HG02610 (cell line): ENCODE measurements around the gene GCK.

Experiments
- ATAC-seq: cut with Tn5 transposase; IDR thresholded peaks from one replicate; pipeline ENCODE4 v1.9.1; 2021; ENCODE audit warnings: mild to moderate bottlenecking, moderate library complexity; ENCODE audit not compliant: unreplicated experiment

Gene GCK

DNA sequence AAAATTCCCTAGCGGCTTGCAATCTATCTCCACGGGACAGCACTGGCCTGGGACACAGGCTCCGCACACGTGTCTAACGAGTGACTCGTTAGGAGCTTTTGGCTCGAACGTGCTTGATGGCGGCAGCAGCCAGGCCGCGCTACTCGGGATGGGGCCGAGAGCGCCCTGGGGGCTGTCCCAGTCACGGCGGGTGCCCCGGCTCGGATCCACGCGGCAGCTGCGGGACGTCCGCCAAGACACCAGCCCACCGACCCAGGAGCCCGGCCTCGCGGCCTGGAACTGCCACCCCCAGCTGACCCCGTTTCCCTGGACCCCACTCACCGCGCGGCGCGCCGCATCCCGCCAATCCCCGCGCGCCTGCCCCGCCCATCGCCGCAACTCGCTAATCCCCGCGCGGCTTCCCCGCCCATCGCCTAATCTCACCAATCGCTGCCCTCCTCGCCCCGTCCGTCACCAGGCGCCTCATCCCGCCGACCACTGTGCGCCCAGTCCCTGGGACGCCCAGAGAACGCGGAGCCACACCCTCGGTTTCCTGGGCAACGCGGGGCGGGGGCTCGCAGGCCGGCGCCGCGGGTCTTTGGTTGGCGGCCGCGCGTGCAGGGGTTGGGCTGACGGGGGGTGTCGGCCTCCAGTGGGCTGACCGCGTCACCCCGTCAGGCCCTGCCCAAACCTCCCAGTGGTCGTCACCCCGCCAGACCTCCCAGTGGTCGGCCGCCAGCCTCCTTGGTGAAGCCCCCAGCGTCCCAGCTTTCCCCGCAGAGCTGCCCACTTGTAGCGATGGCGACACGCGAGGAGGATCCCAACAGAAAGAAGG, 65.8 kb downstream of the GCK start, which contains the start of gene POLD2:
Gene POLD2 (minus strand): TSS at position 359 of the 814 bp plus-strand sequence. CDS start 1,495 bp downstream, outside the sequence.
- peak; percentile 99 for ATAC-seq

DNA sequence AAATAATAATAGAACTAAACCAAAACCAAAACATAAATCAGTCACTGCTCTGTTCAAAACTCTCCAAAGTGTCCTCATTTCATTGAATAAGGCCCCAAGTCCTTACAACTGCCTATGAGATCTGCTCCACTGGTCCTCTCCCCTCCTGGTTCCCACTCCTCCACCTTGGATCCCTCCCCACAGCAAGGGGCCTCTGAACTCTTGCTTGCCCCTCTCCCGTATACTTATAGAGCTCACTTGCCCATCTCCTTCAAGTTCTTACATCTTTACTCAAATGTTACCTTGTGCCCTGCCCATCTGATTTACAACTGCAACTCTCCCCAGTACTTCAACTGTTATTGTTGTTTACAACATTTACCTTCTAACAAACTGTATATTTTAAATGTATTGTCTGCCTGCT, 66.7 kb downstream of the GCK start:
- ATAC-seq = no peak

DNA sequence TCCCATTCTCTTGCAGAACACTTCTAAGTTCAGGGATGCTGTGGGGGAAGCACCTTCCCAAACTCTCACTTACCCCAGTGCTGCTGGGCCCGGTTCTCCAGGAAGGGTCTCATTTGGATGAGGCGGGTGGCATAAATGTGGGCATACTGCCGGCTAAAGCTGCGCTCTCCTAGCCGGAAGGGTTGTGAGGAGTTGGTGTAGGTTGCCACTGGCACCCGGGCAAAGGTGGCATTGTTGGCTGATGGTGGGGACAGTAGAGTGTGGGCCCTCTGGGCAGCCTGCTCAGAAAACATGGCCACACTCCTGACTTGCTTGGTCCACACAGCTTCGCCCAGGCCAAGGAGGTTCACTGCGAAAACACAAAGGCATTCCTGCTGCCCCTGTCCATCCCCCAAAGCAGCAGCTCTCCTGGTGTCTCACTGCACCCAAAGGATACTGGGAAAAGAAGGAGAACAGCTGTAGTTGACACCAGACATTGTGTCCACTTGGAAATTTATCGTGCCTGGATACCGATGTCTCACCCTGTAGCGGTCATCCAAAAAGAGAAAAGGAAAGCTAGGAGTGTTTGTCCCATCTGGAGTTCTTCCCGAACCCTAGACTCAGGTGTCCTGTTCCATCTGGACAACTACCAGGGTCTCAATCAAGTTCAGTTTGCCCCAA, 67.3 kb downstream of the GCK start:
- ATAC-seq = no peak

DNA sequence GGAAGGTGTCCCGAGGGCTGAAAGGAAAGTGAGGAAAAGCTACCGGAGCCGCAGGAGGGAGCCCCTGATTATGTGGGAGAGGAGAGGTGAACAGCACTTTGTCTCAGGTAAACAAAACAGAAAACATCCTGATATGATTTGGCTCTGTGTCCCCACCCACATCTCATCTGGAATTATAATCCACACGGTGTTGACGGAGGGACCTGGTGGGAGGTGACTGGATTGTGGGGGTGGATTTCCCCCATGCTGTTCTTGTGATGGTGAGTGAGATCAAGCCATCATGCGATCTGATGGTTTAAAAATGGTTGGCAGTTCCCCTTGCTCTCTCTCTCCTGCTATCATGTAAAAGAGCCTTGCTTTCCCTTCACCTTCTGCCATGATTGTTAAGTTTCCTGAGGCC, 68.8 kb downstream of the GCK start:
- no peak for ATAC-seq

DNA sequence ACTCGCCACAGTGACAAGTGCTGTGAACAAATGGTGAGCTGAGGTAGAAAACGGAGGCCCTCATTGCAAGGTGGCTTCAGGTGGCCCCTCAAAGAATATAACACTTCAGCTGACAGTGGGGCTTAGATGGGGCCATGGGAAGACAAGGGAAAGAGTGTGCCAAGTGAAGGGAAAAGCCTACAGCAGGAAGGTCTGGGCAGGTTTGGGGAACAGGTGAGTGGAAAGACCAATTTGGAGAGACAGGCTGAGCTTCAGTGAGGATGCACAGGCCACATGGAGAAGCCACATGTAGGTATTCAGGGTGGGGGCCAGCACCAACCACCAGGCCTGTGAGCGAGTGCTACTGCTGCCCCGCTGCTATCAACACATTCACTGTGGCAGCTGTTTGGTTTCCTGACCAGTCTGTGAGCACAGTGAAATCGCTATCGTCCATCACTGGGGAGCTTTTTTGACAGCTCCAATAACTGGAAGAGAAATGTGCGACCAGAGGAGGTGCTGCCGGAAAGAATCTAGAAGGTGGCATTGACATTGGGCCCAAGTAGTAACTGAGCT, 69.3 kb downstream of the GCK start:
- ATAC-seq = no peak

DNA sequence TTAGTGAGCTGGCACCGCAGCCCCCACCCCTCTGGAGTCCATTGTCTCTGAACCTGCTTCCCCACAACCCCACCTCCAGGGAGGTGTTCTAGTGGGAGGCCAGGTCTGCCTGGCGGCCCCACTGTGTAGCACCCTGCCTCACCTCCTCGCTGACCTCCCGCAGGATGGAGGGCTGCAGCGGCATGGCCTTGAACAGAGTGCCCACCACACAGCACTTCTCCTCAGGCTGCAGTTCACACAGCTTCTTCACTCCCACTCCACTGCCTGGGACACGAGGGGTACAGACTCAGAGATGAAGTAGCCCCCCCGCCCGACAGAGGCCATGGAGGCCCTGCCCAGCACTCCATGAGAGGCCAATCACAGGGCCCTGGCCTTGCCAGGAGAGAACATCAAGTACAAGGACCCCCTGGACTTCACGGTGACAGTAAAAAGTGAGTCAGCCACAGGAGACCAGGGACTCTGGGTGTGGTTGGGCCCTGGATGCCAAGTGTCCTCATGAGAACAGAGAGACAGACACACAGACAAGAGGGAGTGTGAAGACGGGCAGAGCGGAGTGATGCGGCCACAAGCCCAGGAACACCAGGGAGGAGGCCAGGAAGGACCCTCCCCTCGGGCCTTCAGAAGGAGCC, 71.3 kb downstream of the GCK start:
- ATAC-seq = no peak

DNA sequence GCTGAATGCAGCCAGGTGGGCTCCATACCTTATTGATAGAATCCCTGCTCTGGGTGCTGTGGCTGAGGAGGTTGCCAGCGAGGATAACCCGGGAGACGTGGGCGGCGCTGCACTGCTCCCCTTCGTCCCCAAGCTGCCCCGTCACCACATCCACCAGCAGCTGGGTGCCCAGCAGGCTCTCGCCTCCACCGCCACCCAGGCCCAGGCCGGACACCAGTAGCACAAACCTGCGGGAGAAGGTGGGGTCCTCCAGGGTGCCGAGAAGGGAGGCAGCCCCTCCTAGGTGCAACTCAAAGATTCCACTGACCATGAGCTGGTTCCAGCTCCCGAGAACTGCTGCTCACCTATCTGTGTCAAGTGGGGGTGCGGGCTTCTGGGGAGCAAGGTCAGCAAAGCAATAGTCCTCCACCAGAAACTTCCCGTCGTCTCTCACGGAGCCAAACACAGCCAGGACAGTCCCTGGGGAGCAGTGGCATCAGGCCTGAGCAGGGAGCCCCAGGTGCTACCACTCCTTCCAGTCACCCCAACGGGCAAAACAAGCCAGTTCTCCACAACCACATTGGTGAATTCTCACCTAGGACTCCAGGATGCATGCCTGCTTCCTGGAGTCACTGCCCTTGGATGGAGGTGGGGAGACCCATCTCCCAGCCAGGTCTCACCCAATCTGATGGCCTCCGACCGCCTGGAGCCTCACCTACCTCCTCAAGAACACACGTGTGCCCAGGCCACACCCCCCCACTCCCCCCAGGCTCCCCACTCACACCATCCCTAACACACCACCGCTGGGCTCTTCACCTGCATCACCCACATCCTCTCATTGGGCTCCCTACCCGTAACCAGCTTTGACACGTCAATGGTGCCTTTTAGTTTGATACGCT, 72.2 kb downstream of the GCK start:
- no peak for ATAC-seq

DNA sequence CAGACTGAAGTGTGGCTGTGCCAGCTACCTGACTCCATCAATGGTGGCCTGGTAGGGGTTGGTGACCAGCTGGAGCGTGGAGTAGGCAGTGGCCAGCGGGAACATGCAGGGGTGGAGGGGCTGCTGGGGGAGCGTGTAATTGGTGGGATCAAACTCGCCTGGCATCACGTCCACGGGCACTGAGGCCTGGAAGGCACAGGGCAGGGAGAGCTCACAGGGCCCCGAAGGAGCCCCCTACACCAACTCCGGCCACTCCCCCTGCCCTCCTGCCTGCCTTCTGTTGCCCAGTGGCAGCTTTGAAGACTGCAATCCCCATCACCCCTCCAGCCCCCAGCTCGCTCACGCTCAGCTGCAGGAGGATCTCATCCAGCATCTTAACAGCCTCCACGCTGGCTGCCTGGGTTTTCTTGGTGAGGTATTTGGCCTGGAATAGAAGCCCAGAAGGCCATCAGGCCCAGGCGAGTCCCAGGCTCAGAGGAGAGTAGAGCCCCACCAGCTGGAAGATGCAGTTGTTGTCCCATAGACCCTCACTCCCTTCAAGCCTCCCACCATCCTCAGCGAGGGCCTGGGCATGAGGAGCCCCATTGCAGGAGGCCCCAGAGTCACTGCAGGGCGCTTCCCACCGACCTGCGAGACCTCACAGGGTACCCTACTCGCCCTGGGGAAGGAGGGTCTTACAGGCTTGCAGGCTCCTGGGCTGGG, 73.0 kb downstream of the GCK start:
- no peak for ATAC-seq

DNA sequence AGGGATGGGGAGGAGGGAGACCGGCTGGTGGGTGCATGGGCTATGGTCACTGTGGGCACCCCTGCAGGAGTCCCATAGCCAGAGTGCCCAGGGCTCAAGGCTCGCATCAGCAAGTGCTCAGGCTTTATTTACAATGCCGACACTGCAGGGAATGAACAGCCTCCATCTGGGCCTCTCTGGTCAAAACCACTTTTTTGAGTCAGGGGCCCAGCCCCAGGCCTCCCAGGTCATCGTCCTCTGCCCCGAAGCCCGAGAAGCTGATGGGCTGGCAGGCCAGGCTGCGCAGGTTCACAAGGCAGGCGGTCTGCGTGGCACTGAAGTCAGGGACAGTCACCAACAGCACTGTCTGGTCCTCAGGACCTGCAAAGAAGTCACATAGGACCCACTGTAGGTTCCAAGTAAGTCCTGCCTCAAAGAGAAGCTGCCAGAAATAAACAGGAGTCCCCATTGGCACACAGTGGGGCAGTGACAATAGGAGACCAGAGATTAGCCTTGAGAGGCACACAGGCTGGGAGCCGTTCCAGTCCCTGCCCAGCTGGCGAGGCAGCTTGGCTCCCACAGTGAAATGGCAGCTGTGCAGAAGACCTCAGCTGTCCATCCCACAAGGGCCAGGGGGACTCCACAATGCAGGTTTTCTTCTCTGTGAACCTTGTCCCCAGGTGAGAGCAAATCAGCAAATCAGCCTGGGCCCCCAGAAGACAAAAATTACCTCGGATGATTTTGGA, 74.5 kb downstream of the GCK start:
- no peak for ATAC-seq

DNA sequence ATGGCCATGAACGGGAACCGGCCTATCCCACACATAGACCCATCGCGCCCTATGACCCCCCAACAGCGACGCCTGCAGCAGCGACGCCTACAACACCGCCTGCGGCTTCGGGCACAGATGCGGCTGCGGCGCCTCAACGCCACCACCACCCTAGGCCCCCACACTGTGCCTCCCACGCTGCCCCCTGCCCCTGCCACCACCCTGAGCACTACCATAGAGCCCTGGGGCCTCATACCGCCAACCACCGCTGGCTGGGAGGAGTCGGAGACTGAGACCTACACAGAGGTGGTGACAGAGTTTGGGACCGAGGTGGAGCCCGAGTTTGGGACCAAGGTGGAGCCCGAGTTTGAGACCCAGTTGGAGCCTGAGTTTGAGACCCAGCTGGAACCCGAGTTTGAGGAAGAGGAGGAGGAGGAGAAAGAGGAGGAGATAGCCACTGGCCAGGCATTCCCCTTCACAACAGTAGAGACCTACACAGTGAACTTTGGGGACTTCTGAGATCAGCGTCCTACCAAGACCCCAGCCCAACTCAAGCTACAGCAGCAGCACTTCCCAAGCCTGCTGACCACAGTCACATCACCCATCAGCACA, 75.4 kb downstream of the GCK start:
- no peak for ATAC-seq

DNA sequence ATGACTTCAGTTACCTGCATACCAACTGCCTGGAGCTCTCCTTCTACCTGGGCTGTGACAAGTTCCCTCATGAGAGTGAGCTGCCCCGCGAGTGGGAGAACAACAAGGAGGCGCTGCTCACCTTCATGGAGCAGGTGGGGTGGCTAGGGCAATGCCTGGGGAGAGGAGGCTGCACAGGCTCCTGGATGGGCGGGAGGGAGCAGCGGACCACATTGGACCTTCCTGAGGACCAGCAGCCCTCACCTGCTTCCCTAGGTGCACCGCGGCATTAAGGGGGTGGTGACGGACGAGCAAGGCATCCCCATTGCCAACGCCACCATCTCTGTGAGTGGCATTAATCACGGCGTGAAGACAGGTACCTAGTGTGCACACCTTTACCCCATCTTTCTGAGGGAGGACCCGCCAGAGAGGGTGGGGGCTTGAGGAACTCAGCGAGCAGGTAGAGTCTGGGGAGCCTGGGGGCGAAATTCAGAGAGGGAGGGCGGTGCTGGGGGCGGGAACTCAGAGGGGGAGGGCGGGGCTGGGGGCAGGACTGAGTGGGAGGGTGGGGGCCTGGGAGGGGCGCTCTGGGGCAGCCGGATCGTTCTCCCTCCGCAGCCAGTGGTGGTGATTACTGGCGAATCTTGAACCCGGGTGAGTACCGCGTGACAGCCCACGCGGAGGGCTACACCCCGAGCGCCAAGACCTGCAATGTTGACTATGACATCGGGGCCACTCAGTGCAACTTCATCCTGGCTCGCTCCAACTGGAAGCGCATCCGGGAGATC, 76.1 kb downstream of the GCK start:
- no peak for ATAC-seq

DNA sequence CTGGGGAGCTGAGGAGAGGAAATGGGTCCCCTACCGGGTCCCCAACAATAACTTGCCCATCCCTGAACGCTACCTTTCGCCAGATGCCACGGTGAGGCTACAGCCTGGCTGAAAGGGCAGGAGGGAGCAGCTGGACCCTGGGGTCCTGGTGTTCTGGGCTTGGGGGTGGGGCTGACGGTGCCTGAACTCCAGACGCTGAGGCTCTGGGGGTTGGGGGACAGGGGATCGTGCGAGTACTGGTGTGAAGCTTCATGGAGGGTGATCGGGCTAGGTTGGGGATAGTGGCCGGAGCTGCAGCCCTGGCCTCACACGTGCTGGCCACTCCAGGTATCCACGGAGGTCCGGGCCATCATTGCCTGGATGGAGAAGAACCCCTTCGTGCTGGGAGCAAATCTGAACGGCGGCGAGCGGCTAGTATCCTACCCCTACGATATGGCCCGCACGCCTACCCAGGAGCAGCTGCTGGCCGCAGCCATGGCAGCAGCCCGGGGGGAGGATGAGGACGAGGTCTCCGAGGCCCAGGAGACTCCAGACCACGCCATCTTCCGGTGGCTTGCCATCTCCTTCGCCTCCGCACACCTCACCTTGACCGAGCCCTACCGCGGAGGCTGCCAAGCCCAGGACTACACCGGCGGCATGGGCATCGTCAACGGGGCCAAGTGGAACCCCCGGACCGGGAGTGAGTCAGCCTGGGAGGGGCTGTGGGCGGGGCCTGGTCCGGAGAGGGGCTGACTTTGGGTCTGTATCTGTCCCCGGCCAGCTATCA, 76.8 kb downstream of the GCK start:
- no peak for ATAC-seq

DNA sequence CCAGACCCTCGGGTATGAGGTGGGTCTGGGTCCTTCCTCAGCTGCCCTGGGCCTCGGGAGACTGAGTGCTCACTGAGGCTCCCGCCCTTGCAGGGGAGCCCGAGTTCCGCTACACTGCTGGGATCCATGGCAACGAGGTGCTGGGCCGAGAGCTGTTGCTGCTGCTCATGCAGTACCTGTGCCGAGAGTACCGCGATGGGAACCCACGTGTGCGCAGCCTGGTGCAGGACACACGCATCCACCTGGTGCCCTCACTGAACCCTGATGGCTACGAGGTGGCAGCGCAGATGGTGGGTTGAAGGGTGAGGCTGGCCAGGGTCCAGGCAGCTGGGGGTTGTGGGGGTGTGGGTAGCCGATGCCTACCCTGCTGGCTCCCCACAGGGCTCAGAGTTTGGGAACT, 77.5 kb downstream of the GCK start:
- ATAC-seq = no peak

DNA sequence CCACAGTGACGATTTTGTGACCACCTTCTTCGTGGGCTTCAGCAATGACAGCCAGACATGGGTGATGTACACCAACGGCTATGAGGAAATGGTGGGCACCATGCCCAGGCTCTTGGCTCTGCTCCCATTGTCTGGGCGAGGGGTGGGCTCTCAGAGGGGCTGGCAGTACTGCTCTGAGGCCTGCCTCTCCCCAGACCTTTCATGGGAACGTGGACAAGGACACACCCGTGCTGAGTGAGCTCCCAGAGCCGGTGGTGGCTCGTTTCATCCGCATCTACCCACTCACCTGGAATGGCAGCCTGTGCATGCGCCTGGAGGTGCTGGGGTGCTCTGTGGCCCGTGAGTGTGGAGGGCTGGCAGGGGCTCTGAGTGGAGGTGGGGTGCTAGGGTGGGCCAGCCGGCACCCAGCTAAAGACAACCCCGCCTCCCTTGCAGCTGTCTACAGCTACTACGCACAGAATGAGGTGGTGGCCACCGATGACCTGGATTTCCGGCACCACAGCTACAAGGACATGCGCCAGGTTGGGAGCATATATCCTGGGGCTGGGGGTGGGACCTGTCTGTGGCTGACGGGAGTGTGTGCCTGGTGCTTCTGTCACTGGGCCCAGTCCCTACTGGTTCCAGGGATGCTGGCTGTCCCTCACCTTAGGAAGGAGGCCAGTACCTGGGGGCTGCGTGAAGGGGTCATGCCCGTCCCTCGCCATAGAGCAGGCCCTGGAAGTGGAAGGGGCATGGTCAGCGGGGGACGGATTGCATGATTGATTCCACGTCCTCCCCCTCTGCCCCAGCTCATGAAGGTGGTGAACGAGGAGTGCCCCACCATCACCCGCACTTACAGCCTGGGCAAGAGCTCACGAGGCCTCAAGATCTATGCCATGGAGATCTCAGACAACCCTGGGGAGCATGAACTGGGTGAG, 78.3 kb downstream of the GCK start:
- no peak for ATAC-seq

DNA sequence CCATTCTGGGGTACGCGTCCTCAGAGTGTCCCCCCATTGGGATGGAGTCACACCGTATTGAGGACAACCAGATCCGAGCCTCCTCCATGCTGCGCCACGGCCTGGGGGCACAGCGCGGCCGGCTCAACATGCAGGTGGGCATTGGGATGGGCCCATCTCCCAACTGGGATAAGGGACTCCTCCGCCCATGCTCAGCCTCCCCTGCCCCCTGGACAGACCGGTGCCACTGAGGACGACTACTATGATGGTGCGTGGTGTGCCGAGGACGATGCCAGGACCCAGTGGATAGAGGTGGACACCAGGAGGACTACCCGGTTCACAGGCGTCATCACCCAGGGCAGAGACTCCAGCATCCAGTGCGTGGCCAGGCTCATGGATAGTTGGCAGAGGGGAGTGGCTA, 79.2 kb downstream of the GCK start:
- ATAC-seq = no peak
